Stomach (tissue), 9 donors: ENCODE measurements around the gene KCNH1. TPM values are rescaled to one million over a fixed set of nuclear protein-coding genes. Genes with fewer than 3 reads are reported as not detected.

Experiments used
- DNase-seq, 2 donors: peaks; one replicate each; pipeline versions ENCODE4 v3.0.0 to v3.0.0-alpha.2; 2013 to 2019
- H3K27ac ChIP-seq, 5 donors: fragments of 200-600 bp in 4 of 5; sonication (generic) in 4 of 5; one replicate each; pipeline ENCODE4 v1.5.1; 2013 to 2019; ENCODE audit warnings: mild to moderate bottlenecking in 1 of 5, moderate library complexity in 1 of 5
- H3K27me3 ChIP-seq, 3 donors: fragments of 200-600 bp; sonication (generic); one replicate each; pipeline ENCODE4 v1.5.1; 2017 to 2019; ENCODE audit warnings: mixed run types in 1 of 3
- H3K36me3 ChIP-seq, 4 donors: fragments of 200-600 bp; sonication (generic); 1 replicate in 3 of 4; 2 replicates in 1 of 4; pipeline ENCODE4 v1.5.1; 2016 to 2019
- H3K4me1 ChIP-seq, 4 donors: fragments of 200-600 bp; sonication (generic); one replicate each; pipeline ENCODE4 v1.5.1; 2016 to 2019
- H3K4me3 ChIP-seq, 4 donors: fragments of 200-600 bp; sonication (generic) in 3 of 4; one replicate each; pipeline ENCODE4 v1.5.1; 2016 to 2019; ENCODE audit warnings: mild to moderate bottlenecking in 1 of 4
- H3K9me3 ChIP-seq, 4 donors: fragments of 200-600 bp; sonication (generic); one replicate each; pipeline ENCODE4 v1.5.1; 2016 to 2019
- EP300 ChIP-seq: sonication (generic); formaldehyde crosslinking; IDR thresholded peaks from one replicate; pipeline ENCODE4 v1.6.1; 2017; ENCODE audit warnings: antibody characterized with exemption
- POLR2A ChIP-seq, 4 donors: fragments of 450-650 bp; IDR thresholded peaks; one replicate each; pipeline ENCODE4 v1.6.1; 2016; ENCODE audit warnings: antibody characterized with exemption in 4 of 4, control low read depth in 2 of 4, mild to moderate bottlenecking in 1 of 4, moderate library complexity in 1 of 4
- POLR2AphosphoS5 ChIP-seq, 3 donors: sonication (generic); formaldehyde crosslinking; IDR thresholded peaks; one replicate each; pipeline ENCODE4 v1.6.1; 2016; ENCODE audit warnings: antibody characterized with exemption in 3 of 3
- WGBS, 5 donors: extraction: QIAGEN DNeasy Blood & Tissue Kit in 3 of 5; methylation state at CpG; one replicate each; pipeline versions ENCODE4 v1.1.5 to v1.1.7; 2013 to 2018; 5-methylcytosine and 5-hydroxymethylcytosine counted together
- intact Hi-C: fragments of 100-400 bp; cut with DNase I; formaldehyde crosslinking; loops from one replicate; pipeline ENCODE4 v1.15.1; 2023; ENCODE audit warnings: low total_unique reads
- polyA plus RNA-seq, 3 donors: library from polyadenylated mRNA; stranded (reverse); fragments of 200-250 nt; gene quantifications; one replicate each; pipeline ENCODE4 v1.2.3, GENCODE V29; 2013
- total RNA-seq, 5 donors: library from RNA; depleted of rRNA; stranded (reverse); fragments of >200 nt; gene quantifications; one replicate each; pipeline versions ENCODE4 v1.1.0 to v1.2.3, GENCODE V29; 2014 to 2016
- TF ChIP-seq, protein P1 (sequence below), 7 experiments: fragments of 450-650 bp in 4 of 7; fragments of 200-600 bp in 3 of 7; sonication (generic) in 3 of 7; IDR thresholded peaks; one replicate each; pipeline ENCODE4 v1.5.1; 2016 to 2019; ENCODE audit warnings: antibody characterized with exemption in 7 of 7, control low read depth in 2 of 7, mild to moderate bottlenecking in 1 of 7
- donor health status: healthy with polysubstance abuse.
- donor health status: Bipolar disorder and iron deficiency.
- donor health status: healthy.

KCNH1 gene
- total and polyA plus RNA-seq, 8 donors: 0.10 to 6.8 (median 3.2) TPM; not detected in 1

DNA sequence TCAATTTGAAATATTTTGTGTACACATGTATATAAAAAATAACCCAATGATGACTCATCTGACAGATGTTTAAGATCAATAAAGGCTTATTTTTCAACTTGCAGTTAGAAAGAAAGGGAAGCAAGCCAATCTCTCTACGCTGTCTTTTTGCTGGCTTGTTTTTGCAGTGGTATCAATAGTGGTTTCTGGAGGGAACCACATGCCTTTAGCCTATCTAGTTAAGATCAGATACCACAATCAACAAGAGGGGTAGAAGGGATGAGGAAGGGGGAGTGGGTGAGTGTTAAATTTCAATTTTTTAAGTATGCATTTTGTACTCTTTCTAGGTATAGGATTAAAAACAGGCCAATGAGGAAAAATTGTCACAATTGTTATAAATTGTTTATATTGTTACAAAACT lies 276.2 kb downstream of the KCNH1 start:
- intact Hi-C loops: no loop called here
- no peaks in the 10 kb centered on the region for H3K27me3 ChIP-seq
- no peaks in the 10 kb centered on the region for H3K36me3 ChIP-seq
- H3K4me1 ChIP-seq: no peaks in the 10 kb centered on the region
- whole genome bisulfite sequencing, 5 donors: 33 to 39% (median 38%) methylated on average over 1 of the region's 1 CpG
- DNase-seq: no peak
- H3K9me3 ChIP-seq: no peaks in the 10 kb centered on the region
- H3K27ac ChIP-seq: no peak overlapping the region
- TF ChIP-seq, protein P1, sequence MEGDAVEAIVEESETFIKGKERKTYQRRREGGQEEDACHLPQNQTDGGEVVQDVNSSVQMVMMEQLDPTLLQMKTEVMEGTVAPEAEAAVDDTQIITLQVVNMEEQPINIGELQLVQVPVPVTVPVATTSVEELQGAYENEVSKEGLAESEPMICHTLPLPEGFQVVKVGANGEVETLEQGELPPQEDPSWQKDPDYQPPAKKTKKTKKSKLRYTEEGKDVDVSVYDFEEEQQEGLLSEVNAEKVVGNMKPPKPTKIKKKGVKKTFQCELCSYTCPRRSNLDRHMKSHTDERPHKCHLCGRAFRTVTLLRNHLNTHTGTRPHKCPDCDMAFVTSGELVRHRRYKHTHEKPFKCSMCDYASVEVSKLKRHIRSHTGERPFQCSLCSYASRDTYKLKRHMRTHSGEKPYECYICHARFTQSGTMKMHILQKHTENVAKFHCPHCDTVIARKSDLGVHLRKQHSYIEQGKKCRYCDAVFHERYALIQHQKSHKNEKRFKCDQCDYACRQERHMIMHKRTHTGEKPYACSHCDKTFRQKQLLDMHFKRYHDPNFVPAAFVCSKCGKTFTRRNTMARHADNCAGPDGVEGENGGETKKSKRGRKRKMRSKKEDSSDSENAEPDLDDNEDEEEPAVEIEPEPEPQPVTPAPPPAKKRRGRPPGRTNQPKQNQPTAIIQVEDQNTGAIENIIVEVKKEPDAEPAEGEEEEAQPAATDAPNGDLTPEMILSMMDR (IDR thresholded peaks at IDR 0.05): no peak
- TF ChIP-seq POLR2AphosphoS5 (IDR thresholded peaks at IDR 0.05): no peak
- no peak for TF ChIP-seq POLR2A (IDR thresholded peaks at IDR 0.05)
- TF ChIP-seq EP300: no peak
- no peak overlapping the region for H3K4me3 ChIP-seq

DNA sequence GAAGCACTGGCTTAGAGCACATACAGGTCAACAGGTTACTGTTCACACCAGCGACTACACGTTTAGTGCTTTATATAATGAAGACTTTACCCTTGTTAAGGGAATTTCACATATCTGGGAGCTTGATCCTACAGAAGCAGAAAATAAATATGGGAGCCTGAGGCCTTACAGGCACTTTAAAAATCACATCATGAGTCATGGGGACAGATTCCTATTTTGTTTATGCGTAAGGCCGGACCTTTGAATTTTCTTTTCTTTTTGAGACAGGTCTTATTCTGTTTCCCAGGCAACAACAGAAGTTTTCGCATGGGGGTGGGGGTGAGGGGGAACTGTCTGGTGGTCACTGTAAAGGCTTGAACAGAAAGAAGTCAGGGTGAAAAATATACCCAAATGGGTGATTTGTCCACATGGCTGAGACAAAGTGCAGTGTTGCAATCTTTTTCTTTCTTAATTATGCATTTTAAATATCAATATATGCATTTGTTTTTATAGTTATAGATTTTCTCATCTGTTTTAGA lies 276.7 kb downstream of the KCNH1 start:
- intact Hi-C loops: no loop called here
- no peak overlapping the region for H3K27ac ChIP-seq
- 70 to 75% (median 71%) methylated on average over 5 of the region's 5 CpGs for WGBS, 5 donors
- no peaks in the 10 kb centered on the region for H3K27me3 ChIP-seq
- no peaks in the 10 kb centered on the region for H3K36me3 ChIP-seq
- H3K4me1 ChIP-seq: no peaks in the 10 kb centered on the region
- TF ChIP-seq EP300 (no peak), POLR2A (IDR thresholded peaks at IDR 0.05) (no peak), POLR2AphosphoS5 (IDR thresholded peaks at IDR 0.05) (no peak)
- TF ChIP-seq, protein P1 (IDR thresholded peaks at IDR 0.05): no peak
- H3K9me3 ChIP-seq: no peaks in the 10 kb centered on the region
- no peak for DNase-seq
- no peak overlapping the region for H3K4me3 ChIP-seq

DNA sequence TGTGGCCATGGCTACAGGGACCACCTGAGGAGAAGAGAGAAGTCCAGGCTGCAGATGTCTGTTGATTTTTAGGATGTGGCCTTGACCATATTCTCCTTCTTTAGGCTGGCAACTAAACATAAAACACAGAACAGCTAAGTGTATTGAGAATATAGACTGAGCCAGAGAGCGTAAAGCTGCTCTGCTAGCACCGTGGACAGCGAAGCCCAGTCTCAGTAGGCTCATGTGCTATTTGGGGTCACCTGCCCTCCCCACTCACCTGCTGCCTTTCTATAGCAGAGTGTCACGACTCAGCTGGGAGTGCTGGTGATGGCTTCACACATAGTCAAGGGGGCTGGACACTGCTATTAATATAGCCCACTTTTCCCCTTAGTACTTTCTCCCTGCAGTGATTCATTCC lies 278.5 kb downstream of the KCNH1 start:
- TF ChIP-seq EP300 (no peak), POLR2A (IDR thresholded peaks at IDR 0.05) (no peak), POLR2AphosphoS5 (IDR thresholded peaks at IDR 0.05) (no peak)
- TF ChIP-seq, protein P1 (IDR thresholded peaks at IDR 0.05): no peak
- WGBS, 5 donors: 31 to 35% (median 33%) methylated on average over 4 of the region's 4 CpGs
- H3K4me1 ChIP-seq: no peaks in the 10 kb centered on the region
- no peaks in the 10 kb centered on the region for H3K9me3 ChIP-seq
- intact Hi-C loops: no loop called here
- H3K27me3 ChIP-seq: no peaks in the 10 kb centered on the region
- no peak overlapping the region for H3K4me3 ChIP-seq
- H3K36me3 ChIP-seq: no peaks in the 10 kb centered on the region
- DNase-seq: no peak
- H3K27ac ChIP-seq: no peak overlapping the region

DNA sequence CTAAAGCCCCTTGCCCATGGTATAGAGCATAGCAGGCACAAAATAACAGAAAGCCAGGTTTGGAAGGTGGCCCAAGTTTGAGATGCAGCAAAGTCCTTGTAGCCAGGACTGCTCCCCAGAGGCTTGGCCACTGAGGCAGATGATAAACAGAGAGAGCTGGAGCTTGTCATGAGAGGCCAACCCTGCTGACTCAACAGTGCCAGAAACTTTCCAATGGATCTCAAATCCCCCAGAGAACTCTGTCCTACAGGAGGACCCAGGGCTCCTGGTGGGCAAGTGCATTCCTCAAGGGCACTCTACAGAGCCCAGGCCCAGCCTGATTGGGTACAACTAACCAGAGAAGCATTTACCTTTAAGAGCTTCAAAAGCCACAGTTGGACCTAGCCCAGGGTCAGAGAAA lies 280.7 kb downstream of the KCNH1 start:
- TF ChIP-seq POLR2A (IDR thresholded peaks at IDR 0.05): no peak
- TF ChIP-seq, protein P1 (IDR thresholded peaks at IDR 0.05): no peak
- Histone ChIP-seq H3K27ac (no peak overlapping the region), H3K27me3 (no peaks in the 10 kb centered on the region), H3K9me3 (no peaks in the 10 kb centered on the region), H3K4me1 (no peaks in the 10 kb centered on the region), H3K4me3 (no peak overlapping the region), H3K36me3 (no peaks in the 10 kb centered on the region)
- intact Hi-C loops: no loop called here
- no peak for DNase-seq
